Measurements from ENCODE around the gene MTURN.

MTURN gene

GRCh38 chr7:30136117-30136731, 1.4 kb downstream of the MTURN start:
- DNase-seq (ENCODE audit: low read depth) = no peak

- DNase-seq (ENCODE audit: low read depth) = no peak
These were observed 2.1 kb downstream of the MTURN start for GRCh38 chr7:30136743-30137485.

GRCh38 chr7:30139836-30140384, 5.1 kb downstream of the MTURN start:
- DNase-seq (ENCODE audit: low read depth) = no peak

- DNase-seq (ENCODE audit: low read depth) = no peak
These were observed 5.7 kb downstream of the MTURN start for GRCh38 chr7:30140456-30140855.

GRCh38 chr7:30142710-30143109, 7.9 kb downstream of the MTURN start:
- DNase-seq (ENCODE audit: low read depth) = no peak

- DNase-seq (ENCODE audit: low read depth) = no peak
These were observed 9.0 kb downstream of the MTURN start for GRCh38 chr7:30143748-30144251.

- DNase-seq (ENCODE audit: low read depth) = no peak
These were observed 10.0 kb downstream of the MTURN start for GRCh38 chr7:30144657-30145306.

GRCh38 chr7:30145426-30145970, 10.7 kb downstream of the MTURN start:
- DNase-seq (ENCODE audit: low read depth) = no peak

- no peak for DNase-seq (ENCODE audit: low read depth)
These were observed 11.4 kb downstream of the MTURN start for GRCh38 chr7:30146127-30146612.

GRCh38 chr7:30147223-30147622, 12.4 kb downstream of the MTURN start:
- DNase-seq (ENCODE audit: low read depth) = no peak

- DNase-seq (ENCODE audit: low read depth) = no peak
These were observed 13.0 kb downstream of the MTURN start for GRCh38 chr7:30147785-30148184.

GRCh38 chr7:30148426-30148825, 13.6 kb downstream of the MTURN start:
- DNase-seq (ENCODE audit: low read depth) = no peak

- DNase-seq (ENCODE audit: low read depth) = no peak
These were observed 14.2 kb downstream of the MTURN start for GRCh38 chr7:30148951-30149459.

- DNase-seq (ENCODE audit: low read depth) = no peak
These were observed 15.0 kb downstream of the MTURN start for GRCh38 chr7:30149640-30150272.

GRCh38 chr7:30150711-30151110, 15.9 kb downstream of the MTURN start:
- no peak for DNase-seq (ENCODE audit: low read depth)

GRCh38 chr7:30154111-30154587, 19.4 kb downstream of the MTURN start:
- DNase-seq (ENCODE audit: low read depth) = no peak

- DNase-seq (ENCODE audit: low read depth) = no peak
These were observed 20.7 kb downstream of the MTURN start for GRCh38 chr7:30155481-30155880.

GRCh38 chr7:30157204-30157603, 22.4 kb downstream of the MTURN start:
- DNase-seq (ENCODE audit: low read depth) = no peak

GRCh38 chr7:30159163-30159562, 24.4 kb downstream of the MTURN start:
- DNase-seq (ENCODE audit: low read depth) = no peak

- DNase-seq (ENCODE audit: low read depth) = no peak
These were observed 24.9 kb downstream of the MTURN start for GRCh38 chr7:30159698-30160143.

- no peak for DNase-seq (ENCODE audit: low read depth)
These were observed 25.5 kb downstream of the MTURN start for GRCh38 chr7:30160329-30160728.
